Right renal cortex interstitium (tissue), 3 donors: ENCODE results near the gene NTRK3. TPM values are rescaled to one million over a fixed set of nuclear protein-coding genes. Genes with fewer than 3 reads are reported as not detected.

Source experiments
- polyA plus RNA-seq, 3 donors: library from polyadenylated mRNA; unstranded; fragments of 120-200 nt; gene quantifications; one replicate each; pipeline ENCODE4 v1.2.1, GENCODE V29; 2013; ENCODE audit not compliant: insufficient read length in 3 of 3

The NTRK3 gene
- polyA plus RNA-seq, 3 donors, result 7.9 to 13.2 (median 10.9) TPM

Other genes starting within 250 kb of the NTRK3 start
- 10 to 100 TPM; 31.4 to 32.3 (median 31.8) TPM for gene MRPL46, start 210.6 kb upstream of the NTRK3 start, polyA plus RNA-seq
- gene MRPS11, start 211.0 kb upstream of the NTRK3 start, polyA plus RNA-seq, result 10 to 100 TPM; 41.6 to 46.0 (median 42.7) TPM